Prostate gland (tissue), 2 donors: ENCODE measurements around the gene ABCA13. TPM values are rescaled to one million over a fixed set of nuclear protein-coding genes. Genes with fewer than 3 reads are reported as not detected.
A peak's percentile ranks its signal among the peaks of the same experiment; 100 is the strongest.

Experiments
- DNase-seq: peaks from one replicate; pipeline ENCODE4 v3.0.0-alpha.2; 2019; ENCODE audit warnings: low spot score
- H3K27ac ChIP-seq, 2 donors: fragments of 200-600 bp; sonication (generic); 2 replicates each; pipeline ENCODE4 v1.5.1; 2017 to 2019
- H3K27me3 ChIP-seq: fragments of 200-600 bp; sonication (generic); replicated peaks from 2 replicates; pipeline ENCODE4 v1.5.1; 2019; ENCODE audit not compliant: insufficient read depth
- H3K36me3 ChIP-seq, 2 donors: fragments of 200-600 bp; sonication (generic); 1 replicate in 1 of 2; 2 replicates in 1 of 2; pipeline versions ENCODE4 v1.5.1 to v1.8.1; 2017 to 2019
- H3K4me1 ChIP-seq: fragments of 200-600 bp; sonication (generic); replicated peaks from 2 replicates; pipeline ENCODE4 v1.5.1; 2019
- H3K4me3 ChIP-seq, 2 donors: fragments of 200-600 bp; sonication (generic); 2 replicates each; pipeline ENCODE4 v1.5.1; 2017 to 2019
- H3K9me3 ChIP-seq: fragments of 200-600 bp; sonication (generic); 2 replicates; pipeline ENCODE4 v1.5.1; 2017
- POLR2A ChIP-seq: fragments of 450-650 bp; IDR thresholded peaks from one replicate; pipeline ENCODE4 v1.6.1; 2016; ENCODE audit warnings: antibody characterized with exemption, mild to moderate bottlenecking
- POLR2AphosphoS5 ChIP-seq: sonication (generic); formaldehyde crosslinking; IDR thresholded peaks from one replicate; pipeline ENCODE4 v1.6.1; 2017; ENCODE audit warnings: antibody characterized with exemption
- WGBS: methylation state at CpG from one replicate; pipeline ENCODE4 v1.1.5; 2018; 5-methylcytosine and 5-hydroxymethylcytosine counted together
- intact Hi-C: fragments of 100-400 bp; cut with DNase I; formaldehyde crosslinking; loops from one replicate; pipeline ENCODE4 v1.14.2; 2022
- total RNA-seq, 2 donors: library from RNA; depleted of rRNA; stranded (reverse); fragments of >200 nt; gene quantifications; one replicate each; pipeline ENCODE4 v1.1.0, GENCODE V29; 2016
- TF ChIP-seq, protein P1 (sequence below), 4 experiments: fragments of 200-600 bp in 2 of 4; fragments of 450-650 bp in 2 of 4; sonication (generic) in 2 of 4; IDR thresholded peaks; 1 replicate in 3 of 4; 2 replicates in 1 of 4; pipeline ENCODE4 v1.5.1; 2016 to 2019; ENCODE audit warnings: antibody characterized with exemption in 4 of 4, mild to moderate bottlenecking in 2 of 4, moderate library complexity in 2 of 4

Gene ABCA13
- total RNA-seq, 2 donors from 2014 or later, result 0.14 to 3.5 TPM

DNA sequence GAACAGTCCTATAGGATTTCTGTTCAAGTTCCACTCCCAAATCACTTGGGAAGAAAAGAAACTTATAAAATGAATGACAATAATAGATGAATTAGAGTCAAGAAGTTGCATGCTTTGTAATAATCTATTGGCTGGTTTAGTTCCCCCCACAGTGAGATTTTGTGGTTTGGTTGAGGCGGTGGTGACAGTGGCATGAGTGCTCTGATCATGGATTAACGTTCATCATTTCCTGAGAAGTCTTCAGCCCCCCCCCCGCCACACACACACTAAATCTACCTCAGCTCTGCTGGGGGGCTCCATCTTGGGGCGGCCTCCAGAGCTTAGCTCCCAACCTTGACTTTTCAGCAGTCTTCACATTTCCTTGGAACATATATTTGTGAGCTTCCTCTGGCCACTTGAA is 121.7 kb downstream of the ABCA13 start:
- no peak overlapping the region for H3K4me3 ChIP-seq
- H3K27ac ChIP-seq, result no peak overlapping the region
- no peaks in the 10 kb centered on the region for H3K27me3 ChIP-seq
- TF ChIP-seq POLR2A, result no peak
- TF ChIP-seq POLR2AphosphoS5, result no peak
- TF ChIP-seq, protein P1, sequence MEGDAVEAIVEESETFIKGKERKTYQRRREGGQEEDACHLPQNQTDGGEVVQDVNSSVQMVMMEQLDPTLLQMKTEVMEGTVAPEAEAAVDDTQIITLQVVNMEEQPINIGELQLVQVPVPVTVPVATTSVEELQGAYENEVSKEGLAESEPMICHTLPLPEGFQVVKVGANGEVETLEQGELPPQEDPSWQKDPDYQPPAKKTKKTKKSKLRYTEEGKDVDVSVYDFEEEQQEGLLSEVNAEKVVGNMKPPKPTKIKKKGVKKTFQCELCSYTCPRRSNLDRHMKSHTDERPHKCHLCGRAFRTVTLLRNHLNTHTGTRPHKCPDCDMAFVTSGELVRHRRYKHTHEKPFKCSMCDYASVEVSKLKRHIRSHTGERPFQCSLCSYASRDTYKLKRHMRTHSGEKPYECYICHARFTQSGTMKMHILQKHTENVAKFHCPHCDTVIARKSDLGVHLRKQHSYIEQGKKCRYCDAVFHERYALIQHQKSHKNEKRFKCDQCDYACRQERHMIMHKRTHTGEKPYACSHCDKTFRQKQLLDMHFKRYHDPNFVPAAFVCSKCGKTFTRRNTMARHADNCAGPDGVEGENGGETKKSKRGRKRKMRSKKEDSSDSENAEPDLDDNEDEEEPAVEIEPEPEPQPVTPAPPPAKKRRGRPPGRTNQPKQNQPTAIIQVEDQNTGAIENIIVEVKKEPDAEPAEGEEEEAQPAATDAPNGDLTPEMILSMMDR (IDR thresholded peaks at IDR 0.05), result no peak
- H3K9me3 ChIP-seq, result no peaks in the 10 kb centered on the region
- WGBS, result 71% methylated on average over 4 of the region's 4 CpGs
- DNase-seq, result no peak
- H3K36me3 ChIP-seq, result no peaks in the 10 kb centered on the region
- no peaks in the 10 kb centered on the region for H3K4me1 ChIP-seq
- intact Hi-C loops, result no loop called here

DNA sequence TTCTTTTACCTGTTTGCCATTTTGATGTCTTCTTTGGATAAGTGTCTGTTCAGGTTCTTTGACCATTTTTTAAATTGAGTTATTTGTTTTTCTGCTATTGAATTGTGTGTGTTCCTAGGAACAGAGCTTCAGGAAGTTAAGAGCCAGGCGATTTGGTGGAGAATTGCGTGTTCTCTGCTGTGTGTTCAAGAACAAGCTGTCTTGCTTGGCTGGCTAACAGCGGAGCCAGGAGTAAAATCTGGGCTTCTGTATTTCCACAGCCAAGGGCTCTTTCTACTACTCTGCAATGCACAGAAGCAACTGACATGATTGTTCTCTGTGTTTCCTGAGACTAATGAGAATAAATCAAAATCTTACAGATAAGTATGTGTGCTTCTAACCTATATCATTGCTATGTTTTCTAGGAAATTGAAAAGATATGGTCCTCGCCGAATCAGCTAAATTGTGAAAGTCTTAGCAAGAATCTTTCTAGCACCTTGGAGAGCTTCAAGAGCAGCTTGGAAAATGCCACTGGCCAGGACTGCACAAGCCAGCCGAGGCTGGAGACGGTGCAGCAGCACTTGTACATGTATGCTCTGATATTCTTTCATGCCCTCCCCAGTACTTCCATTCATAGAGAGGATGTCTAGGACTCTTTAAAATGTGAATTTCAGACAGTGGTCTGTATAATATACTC is 124.2 kb downstream of the ABCA13 start:
- Histone ChIP-seq H3K4me3 (no peak overlapping the region), H3K9me3 (no peaks in the 10 kb centered on the region), H3K27ac (no peak overlapping the region), H3K36me3 (no peaks in the 10 kb centered on the region), H3K27me3 (no peaks in the 10 kb centered on the region), H3K4me1 (no peaks in the 10 kb centered on the region)
- intact Hi-C loops, result no loop called here
- TF ChIP-seq POLR2AphosphoS5 (no peak), POLR2A (no peak)
- TF ChIP-seq, protein P1 (IDR thresholded peaks at IDR 0.05), result no peak
- 57% methylated on average over 7 of the region's 7 CpGs for WGBS
- no peak for DNase-seq

DNA sequence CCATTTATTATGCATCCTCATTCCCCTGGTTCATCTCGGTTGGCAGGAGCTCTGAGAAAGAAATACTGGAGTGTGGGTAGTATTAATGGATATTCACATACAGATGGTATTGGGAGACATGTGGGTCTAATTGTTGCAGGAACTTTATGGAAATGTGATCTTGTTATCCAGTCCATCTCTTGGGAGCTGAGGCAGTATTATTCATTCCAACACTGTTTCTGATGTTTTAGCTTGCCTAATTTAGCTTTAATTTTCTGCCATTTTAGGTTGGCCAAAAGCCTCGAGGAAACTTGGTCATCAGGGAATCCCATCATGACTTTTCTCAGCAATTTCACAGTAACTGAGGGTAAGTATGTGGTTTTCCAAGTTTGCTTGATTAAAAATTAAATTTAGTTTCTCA is 125.7 kb downstream of the ABCA13 start:
- H3K27ac ChIP-seq, result no peak overlapping the region
- TF ChIP-seq POLR2AphosphoS5 (no peak), POLR2A (no peak)
- TF ChIP-seq, protein P1 (IDR thresholded peaks at IDR 0.05), result no peak
- DNase-seq, result no peak
- no peaks in the 10 kb centered on the region for H3K36me3 ChIP-seq
- H3K27me3 ChIP-seq, result no peaks in the 10 kb centered on the region
- H3K4me1 ChIP-seq, result no peaks in the 10 kb centered on the region
- no peak overlapping the region for H3K4me3 ChIP-seq
- 62% methylated on average over 2 of the region's 2 CpGs for WGBS
- no peaks in the 10 kb centered on the region for H3K9me3 ChIP-seq
- intact Hi-C loops, result no loop called here

DNA sequence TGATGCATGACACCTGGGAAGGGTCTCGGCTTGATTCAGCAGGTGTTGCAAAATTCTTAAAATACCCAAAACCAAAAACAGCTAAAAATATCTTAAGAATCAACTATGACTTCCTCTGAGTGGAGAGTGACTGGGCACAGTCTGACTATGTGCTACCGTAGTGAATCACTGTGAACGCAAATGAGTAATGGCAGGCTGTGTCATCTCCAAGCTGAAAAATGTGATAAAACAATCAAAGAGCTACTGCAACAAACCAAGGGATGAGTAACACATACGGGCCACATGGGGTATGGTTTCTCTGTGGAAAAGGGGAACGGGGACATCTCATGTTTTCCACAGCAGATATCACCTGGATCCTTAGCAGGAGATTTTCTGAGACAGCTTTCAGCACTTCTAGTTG is 127.5 kb downstream of the ABCA13 start:
- Histone ChIP-seq H3K4me1 (no peaks in the 10 kb centered on the region), H3K9me3 (no peaks in the 10 kb centered on the region), H3K4me3 (no peak overlapping the region), H3K36me3 (no peaks in the 10 kb centered on the region), H3K27ac (no peak overlapping the region), H3K27me3 (no peaks in the 10 kb centered on the region)
- DNase-seq, result no peak
- intact Hi-C loops, result no loop called here
- 67% methylated on average over 5 of the region's 5 CpGs for WGBS
- TF ChIP-seq, protein P1 (IDR thresholded peaks at IDR 0.05), result no peak
- TF ChIP-seq POLR2A (no peak), POLR2AphosphoS5 (no peak)

DNA sequence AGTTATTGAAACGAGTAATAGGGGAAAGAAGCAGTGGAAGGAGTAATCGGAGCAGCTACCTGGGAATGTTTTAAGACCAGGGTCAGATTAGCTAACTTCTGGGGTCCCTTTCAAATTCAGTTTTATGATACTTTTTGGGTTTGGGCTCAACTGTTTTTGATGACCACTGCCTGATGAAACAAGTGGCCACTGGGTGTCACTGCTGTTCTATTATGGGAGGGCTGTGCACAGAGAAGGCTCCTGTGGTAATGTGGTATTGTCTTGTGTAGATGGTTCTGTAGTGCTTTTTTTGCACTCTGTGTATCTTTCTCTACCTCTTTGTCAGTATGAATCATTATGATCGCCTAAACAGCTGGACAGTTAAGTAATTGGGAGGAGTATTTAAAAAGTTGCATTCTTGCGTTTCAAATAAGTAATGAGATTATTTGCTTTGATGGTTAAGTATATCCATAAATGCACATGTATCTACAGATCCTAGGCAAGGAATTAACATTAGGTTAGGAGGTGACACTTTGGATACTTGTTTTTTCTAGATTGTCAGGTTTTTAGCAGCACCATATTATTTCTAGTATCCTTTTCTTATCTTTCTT is 128.4 kb downstream of the ABCA13 start:
- no peaks in the 10 kb centered on the region for H3K27me3 ChIP-seq
- 28% methylated on average over 4 of the region's 4 CpGs for WGBS
- H3K27ac ChIP-seq, result no peak overlapping the region
- peak; percentile 33 for DNase-seq
- H3K4me3 ChIP-seq, result no peak overlapping the region
- intact Hi-C loops, result no loop called here
- H3K36me3 ChIP-seq, result no peaks in the 10 kb centered on the region
- no peaks in the 10 kb centered on the region for H3K4me1 ChIP-seq
- no peaks in the 10 kb centered on the region for H3K9me3 ChIP-seq
- no peak for TF ChIP-seq POLR2AphosphoS5
- TF ChIP-seq, protein P1 (IDR thresholded peaks at IDR 0.05), result peak in 3 of 4 experiments; percentile 51 to 59 (median 56)
